ENCODE results near the gene SHLD2. TPM values are rescaled to one million over a fixed set of nuclear protein-coding genes. Genes with fewer than 3 reads are reported as not detected.
"Not testable (repeated sequence)": the region's sequence is repeated elsewhere in the genome, so short reads cannot be mapped to it uniquely, and the experiment has no call there.

SHLD2 gene
- total RNA-seq, 6 experiments from 2014 or later = 22.5 to 33.2 (median 27.2) TPM

- ATAC-seq (peak; percentile 36 to 61 (median 43)), DNase-seq (peak in 2 of 3 donors; percentile 36 to 74)
- no peaks in the 10 kb centered on the region for H3K27me3 ChIP-seq
- WGBS (ENCODE audit: insufficient coverage, low coverage, low lambda C conversion rate, missing lambda C conversion rate) = 3% methylated on average over 9 of the region's 9 CpGs
- H3K27ac ChIP-seq = peak overlapping the region; percentile 84 to 90 (median 87)
- H3K36me3 ChIP-seq = peaks cover 0 to 5% (median 2%) of the 10 kb centered on the region in 4 donors
- TF ChIP-seq POLR2A (IDR thresholded peaks at IDR 0.05) (peak; percentile 68), CTCF (IDR thresholded peaks at IDR 0.05) (no peak)
- peaks cover 0 to 37% (median 7%) of the 10 kb centered on the region in 4 donors for H3K4me1 ChIP-seq
- H3K4me3 ChIP-seq = peak overlapping the region; percentile 70 to 77 (median 74)
- intact Hi-C loops (cut with DNase I) = no loop called here
- no peaks in the 10 kb centered on the region for H3K9me3 ChIP-seq
Observed at GRCh38 chr10:87092861-87093631, 2.0 kb upstream of the SHLD2 start.

DNA sequence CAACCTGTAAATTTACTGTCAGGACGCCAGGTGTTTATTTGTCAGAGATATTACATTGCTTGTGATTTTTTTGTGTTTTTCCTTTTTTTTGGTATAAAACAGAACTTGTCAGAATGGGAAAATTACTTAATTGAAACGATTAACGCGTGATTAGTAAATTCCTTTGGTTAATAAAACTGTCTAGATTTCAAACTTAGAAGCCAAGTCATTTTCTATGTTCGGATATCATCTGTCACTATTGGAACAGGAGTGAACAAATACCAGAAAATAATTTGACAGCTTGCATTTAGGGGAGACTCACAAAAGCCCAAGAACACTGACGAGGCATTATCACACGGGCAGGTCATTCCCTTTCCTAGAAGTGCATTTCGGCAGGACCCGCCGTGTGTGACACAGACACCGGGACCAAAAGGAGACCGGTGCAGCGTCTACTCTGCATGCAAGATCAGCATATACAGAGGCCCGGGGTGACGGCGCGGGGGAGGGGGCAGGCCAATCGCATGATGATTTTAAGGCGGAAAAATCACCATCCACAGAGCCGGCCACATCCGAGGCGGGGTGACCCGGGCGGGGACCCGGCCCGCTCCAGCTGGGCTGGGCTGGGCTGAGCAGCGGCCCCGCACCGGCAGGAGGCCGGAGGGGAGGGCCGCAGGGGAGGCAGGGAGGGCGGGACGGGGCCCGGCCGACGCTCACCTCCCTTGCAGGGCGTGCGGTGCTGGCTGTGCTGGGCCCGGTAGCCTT is 1.2 kb upstream of the SHLD2 start:
- under 1% methylated on average over 8 of the region's 39 CpGs for WGBS (ENCODE audit: insufficient coverage, low coverage, low lambda C conversion rate, missing lambda C conversion rate)
- ATAC-seq (peak; percentile 5 to 26 (median 11)), DNase-seq (peak; percentile 70 to 78 (median 76))
- H3K36me3 ChIP-seq = peaks cover 0 to 5% (median 2%) of the 10 kb centered on the region in 4 donors
- intact Hi-C loops (cut with DNase I) = no loop called here
- H3K9me3 ChIP-seq = no peaks in the 10 kb centered on the region
- no peaks in the 10 kb centered on the region for H3K27me3 ChIP-seq
- peak overlapping the region; percentile 70 to 77 (median 74) for H3K4me3 ChIP-seq
- peaks cover 0 to 30% (median 4%) of the 10 kb centered on the region in 4 donors for H3K4me1 ChIP-seq
- TF ChIP-seq POLR2A (IDR thresholded peaks at IDR 0.05) = no peak
- no peak for TF ChIP-seq CTCF (IDR thresholded peaks at IDR 0.05)
- peak overlapping the region; percentile 84 to 90 (median 87) for H3K27ac ChIP-seq

GRCh38 chr10:87095236-87095945 is 385 bp downstream of the SHLD2 start:
- Histone ChIP-seq H3K36me3 (no peaks in the 10 kb centered on the region), H3K9me3 (no peaks in the 10 kb centered on the region), H3K27me3 (no peaks in the 10 kb centered on the region), H3K4me3 (peak overlapping the region; percentile 62 to 79 (median 75)), H3K27ac (peak overlapping the region; percentile 77 to 95 (median 92)), H3K4me1 (peaks cover 0 to 14% (median 0%) of the 10 kb centered on the region in 4 donors)
- peak; percentile 65 to 84 (median 70) for ATAC-seq
- 0% methylated on average over 1 of the region's 60 CpGs for WGBS (ENCODE audit: insufficient coverage, low coverage, low lambda C conversion rate, missing lambda C conversion rate)
- intact Hi-C loops (cut with DNase I) = no loop called here
- TF ChIP-seq CTCF (IDR thresholded peaks at IDR 0.05) = no peak
- TF ChIP-seq POLR2A (IDR thresholded peaks at IDR 0.05) = peak; percentile 59
- DNase-seq = peak; percentile 86 to 91 (median 89)

- DNase-seq (no peak), ATAC-seq (no peak)
- intact Hi-C loops (cut with DNase I) = no loop called here
- Histone ChIP-seq H3K4me3 (no peak overlapping the region), H3K4me1 (no peaks in the 10 kb centered on the region), H3K27me3 (no peaks in the 10 kb centered on the region), H3K27ac (no peak overlapping the region), H3K9me3 (no peaks in the 10 kb centered on the region), H3K36me3 (peaks cover 0 to 15% (median 9%) of the 10 kb centered on the region in 4 donors)
- TF ChIP-seq POLR2A (IDR thresholded peaks at IDR 0.05) = no peak
- TF ChIP-seq CTCF (IDR thresholded peaks at IDR 0.05) = no peak
- 100% methylated on average over 2 of the region's 2 CpGs for WGBS (ENCODE audit: insufficient coverage, low coverage, low lambda C conversion rate, missing lambda C conversion rate)
Observed at GRCh38 chr10:87101996-87102395, 7.0 kb downstream of the SHLD2 start.

DNA sequence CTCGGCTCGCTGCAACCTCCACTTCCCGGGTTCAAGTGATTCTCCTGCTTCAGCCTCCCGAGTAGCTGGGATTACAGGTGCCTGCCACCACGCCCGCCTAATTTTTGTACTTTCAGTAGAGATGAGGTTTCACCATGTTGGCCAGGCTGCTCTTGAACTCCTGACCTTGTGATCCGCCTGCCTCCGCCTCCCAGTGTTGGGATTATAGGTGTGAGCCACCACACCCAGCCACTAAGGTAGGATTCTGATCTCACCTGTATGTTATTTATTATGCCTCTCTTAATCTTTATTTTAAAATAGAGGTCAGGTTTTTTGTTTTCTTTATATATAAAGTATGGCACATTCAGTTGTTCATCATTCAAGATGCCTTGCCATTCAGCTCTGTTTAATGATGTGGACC is 9.7 kb downstream of the SHLD2 start:
- not testable (repeated sequence) for H3K4me3 ChIP-seq, ATAC-seq
- WGBS (ENCODE audit: insufficient coverage, low coverage, low lambda C conversion rate, missing lambda C conversion rate) = 89% methylated on average over 8 of the region's 8 CpGs

More for the DNA sequence above, 9.7 kb downstream of the SHLD2 start:
- H3K9me3 ChIP-seq; H3K27ac ChIP-seq; H3K27me3 ChIP-seq; H3K4me1 ChIP-seq; intact Hi-C loops (cut with DNase I); DNase-seq: not testable (repeated sequence)
- peaks cover 0 to 15% (median 10%) of the 10 kb centered on the region in 4 donors for H3K36me3 ChIP-seq
